GM19238 (cell line): Measurements from ENCODE around the gene ARPP21.

Experiments
- DNase-seq: peaks from one replicate; pipeline ENCODE4 v3.0.0; 2011; ENCODE audit warnings: low spot score; ENCODE audit not compliant: insufficient read length

ARPP21 gene

GRCh38 chr3:35675206-35675605 is 35.9 kb downstream of the ARPP21 start:
- DNase-seq, result no peak

DNA sequence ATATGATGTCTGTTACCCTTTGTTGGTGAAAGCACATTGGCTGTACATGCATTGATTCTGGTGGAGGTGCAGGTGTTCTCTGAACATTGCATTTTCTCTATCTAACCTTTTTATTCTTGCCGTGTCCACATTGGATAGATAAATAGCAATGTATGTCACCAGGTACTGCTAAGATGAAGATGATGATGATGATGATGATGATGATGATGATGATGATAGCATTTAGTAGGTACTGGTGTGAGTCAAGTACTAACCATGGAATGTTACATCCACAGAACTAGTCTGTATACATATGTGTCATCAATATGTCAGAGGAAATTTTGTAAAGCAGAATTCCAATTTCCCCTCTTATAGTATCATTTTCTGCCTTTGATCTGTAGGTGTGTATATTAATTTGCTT is 36.3 kb downstream of the ARPP21 start:
- DNase-seq, result no peak

- no peak for DNase-seq
Measured at GRCh38 chr3:35677797-35678196, 38.5 kb downstream of the ARPP21 start.

DNA sequence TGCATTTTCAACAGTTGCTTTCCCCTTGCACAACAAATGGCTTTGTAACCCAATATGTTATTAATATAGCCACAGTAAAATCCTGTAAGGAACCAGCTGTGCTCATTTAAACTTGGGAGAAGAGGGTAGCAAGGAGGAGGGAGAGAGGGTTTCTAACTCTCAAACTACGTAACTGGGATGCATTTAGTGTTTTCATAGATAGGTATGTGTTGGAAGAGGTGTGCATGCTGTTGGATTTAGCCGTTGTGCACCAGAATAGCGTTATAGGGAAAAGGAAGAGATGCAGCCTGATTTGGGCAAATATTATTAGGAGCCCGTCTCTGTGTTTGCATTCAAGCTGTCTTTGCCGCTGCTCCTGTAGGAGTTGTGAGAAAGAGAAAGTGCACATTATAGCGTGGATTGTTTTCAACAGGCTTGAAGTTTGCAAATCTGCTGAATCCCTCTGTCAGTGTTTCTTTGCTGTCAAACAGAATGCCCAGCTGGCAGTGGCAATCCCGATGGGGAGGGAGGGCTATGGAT is 39.4 kb downstream of the ARPP21 start:
- no peak for DNase-seq

DNA sequence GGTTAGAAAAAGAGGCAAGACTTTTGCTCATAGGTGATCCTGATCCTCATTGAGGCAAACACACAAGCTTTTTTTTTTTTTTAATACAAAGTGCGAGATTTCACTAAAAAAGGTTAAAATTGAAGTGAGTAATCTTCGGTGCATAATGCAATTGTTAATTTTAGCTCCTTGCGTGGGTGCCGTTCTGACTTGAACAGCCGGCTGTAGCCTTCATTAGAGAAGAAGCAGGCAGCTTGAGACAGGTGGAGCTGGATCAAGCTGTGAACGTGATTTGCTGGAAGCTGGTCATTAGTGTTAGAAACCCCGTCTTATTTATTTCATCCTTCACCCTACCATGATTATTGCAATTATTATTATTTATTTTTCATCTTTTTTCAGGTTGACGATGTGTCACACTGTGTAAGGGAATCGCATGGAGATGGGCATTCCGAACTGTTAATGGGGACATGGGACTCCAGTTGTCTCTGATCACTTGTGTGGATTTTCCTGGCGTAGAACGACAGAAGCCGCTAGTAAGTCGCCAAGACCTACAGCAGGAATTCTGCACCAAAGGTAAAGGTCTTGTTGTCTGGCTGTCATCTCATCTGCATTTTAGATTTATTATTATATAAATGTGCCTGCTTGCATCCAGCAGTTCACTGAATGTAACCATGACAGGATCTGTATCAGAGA is 40.2 kb downstream of the ARPP21 start:
- DNase-seq, result no peak

DNA sequence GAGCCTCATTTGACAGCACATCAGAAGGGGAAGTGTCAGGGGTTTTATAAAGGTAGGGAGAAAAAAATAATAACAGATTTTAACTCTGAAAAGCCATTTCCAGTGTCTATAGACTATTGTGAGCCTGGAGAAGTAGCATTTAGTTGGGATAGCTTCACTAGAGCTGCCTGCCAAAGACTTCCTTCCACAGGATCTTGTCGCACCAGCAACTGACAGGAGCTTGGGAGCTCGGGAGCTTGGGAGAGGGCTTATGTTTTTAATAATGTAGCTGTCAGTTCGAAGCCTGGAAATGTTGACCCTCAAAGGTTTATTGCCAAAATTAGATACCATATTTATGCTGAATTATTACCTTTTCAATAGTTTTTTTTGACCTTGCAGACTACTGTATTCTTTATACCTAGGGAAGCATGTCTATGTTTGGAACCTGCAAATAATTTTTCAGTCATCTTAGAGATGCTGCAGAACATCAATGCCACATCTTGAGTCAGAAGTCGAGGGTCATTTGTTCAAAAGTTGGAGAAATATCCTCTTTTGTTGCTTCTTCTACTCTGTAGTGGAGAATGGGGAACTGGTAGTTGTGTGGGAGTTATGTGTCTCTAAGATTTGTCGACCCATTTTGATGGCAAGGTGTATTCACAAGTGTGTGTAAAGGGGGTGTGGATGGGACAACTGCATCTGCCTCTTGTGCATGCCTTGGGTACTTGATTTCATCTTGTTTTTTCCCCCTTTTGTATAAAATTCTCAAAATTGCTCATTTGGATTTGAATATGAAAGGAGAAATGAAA is 41.7 kb downstream of the ARPP21 start:
- no peak for DNase-seq

DNA sequence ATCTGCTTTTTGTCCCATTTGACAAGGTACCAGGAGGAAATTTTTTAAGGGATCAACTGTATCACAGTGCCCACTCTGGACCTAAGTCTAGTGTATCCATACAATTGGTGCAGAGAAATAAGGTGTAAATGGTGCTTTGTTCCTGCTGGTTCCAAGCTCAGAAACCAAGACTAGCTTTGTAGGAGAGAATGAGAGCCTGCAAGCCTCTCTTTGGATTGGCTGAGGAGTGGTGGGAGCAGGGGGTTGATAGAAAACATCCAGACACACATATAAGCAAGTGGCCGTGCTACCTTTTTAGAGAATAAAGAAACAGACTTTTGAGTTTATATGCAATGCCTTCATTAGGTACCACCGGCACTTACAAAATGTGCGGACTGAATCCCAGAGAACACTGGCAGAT is 45.8 kb downstream of the ARPP21 start:
- DNase-seq, result no peak

GRCh38 chr3:35688826-35689225 is 49.5 kb downstream of the ARPP21 start:
- no peak for DNase-seq

- no peak for DNase-seq
Measured at GRCh38 chr3:35690271-35690670, 50.9 kb downstream of the ARPP21 start.

- no peak for DNase-seq
Measured at GRCh38 chr3:35705904-35706303, 66.6 kb downstream of the ARPP21 start.

DNA sequence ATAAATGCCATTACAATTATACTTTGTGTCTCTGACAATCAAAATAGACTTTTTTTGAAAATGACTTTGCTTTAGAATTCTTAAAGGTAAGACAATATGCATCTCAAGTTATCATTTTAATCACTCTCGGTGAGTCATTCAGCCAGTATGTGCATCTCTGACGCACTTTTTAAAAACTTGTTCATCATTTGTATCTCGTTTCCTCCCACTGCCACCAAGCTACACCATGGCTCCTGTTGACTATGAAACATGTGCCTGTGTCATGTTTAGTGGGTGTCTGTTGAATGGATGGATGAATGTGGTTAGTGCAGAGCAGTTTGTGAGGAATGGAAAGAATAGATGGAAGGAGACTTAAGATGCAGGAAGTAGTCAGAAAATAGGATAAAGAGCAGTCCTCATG is 68.6 kb downstream of the ARPP21 start:
- no peak for DNase-seq

- DNase-seq, result no peak
Measured at GRCh38 chr3:35708394-35709271, 69.3 kb downstream of the ARPP21 start.

GRCh38 chr3:35709691-35710090 is 70.4 kb downstream of the ARPP21 start:
- no peak for DNase-seq

DNA sequence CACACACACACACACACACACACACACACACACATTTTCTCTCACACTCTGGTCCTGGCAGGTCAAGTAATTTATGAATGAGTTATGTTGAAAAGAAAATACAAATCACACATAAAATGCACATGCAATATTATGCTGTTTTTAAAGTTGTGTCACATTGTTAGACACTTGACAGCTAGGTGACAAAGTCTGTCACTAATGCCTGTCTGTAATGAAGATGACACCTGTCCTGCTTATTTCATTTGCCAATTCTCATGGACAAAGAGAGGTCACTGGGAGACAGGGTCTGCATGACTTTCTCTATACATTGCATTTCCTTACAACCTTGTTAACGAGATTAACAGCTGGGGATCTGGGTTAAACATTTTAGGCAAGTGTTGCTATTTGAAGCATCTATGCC is 71.2 kb downstream of the ARPP21 start:
- no peak for DNase-seq

- no peak for DNase-seq
Measured at GRCh38 chr3:35718921-35719320, 79.6 kb downstream of the ARPP21 start.

GRCh38 chr3:35721628-35722027 is 82.3 kb downstream of the ARPP21 start:
- no peak for DNase-seq

DNA sequence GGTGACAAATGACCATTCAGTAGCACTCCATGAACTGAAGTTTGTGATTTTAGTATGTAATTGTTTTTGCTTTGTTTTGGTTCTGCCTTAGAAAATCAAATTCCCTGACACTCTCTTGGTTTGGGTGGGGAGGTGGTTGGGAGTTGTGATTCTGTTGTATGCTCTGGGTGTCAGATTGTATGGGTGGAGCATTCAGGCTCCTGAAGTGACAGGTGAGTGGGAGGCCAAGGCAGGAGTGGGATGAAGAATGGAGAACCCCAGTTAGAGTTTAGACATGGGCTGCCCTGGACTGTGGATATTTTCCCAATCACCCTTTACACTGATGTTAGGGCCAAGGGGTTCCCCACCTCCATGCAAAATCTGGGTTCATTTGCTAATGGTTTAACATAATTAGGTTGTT is 83.6 kb downstream of the ARPP21 start:
- DNase-seq, result no peak

GRCh38 chr3:35723480-35724097 is 84.3 kb downstream of the ARPP21 start:
- DNase-seq, result no peak

DNA sequence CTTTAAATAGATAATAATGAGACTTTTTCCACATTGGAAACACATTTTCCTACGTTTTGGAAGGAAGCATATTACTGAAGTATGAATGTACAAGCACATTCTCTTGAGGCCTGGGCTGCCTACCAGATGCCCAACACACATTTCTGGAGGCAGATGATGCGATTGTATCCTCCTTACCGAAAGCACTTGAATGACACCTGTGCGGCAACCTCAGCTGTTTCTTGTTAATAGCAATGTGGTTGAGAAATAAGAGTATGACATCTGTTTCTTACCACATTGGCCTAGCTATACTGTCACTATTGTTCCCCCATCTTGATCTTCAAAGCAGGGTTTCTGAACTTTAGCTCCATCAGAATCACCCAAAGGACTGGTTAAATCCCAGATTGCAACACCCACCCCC is 84.8 kb downstream of the ARPP21 start:
- DNase-seq, result no peak

DNA sequence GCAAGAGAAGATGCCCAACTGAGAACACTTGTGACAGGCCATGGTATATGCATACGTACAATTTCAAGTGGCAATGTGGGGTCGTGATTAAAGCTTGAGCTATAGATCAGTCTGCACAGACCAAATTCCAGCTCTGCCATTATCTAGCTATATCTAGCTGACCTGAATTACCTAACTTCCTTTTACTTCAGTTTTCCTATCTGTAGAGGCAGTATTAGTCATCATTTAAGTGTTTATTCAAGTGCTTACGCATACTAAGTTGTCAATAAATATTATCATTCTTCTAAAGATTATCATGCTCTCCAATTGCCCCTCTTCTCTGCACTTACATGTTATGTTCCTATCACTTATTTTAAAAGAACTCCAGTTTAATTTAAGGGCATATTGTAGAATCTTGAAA is 87.9 kb downstream of the ARPP21 start:
- DNase-seq, result no peak

- no peak for DNase-seq
Measured at GRCh38 chr3:35733341-35733740, 94.0 kb downstream of the ARPP21 start.
